ENCODE data around the gene IL21R.

The IL21R gene

GRCh38 chr16:27465483-27465879, 63.5 kb downstream of the IL21R start:
- DNase-seq, result no peak

- DNase-seq, result no peak
Measured at GRCh38 chr16:27468941-27469531, 67.1 kb downstream of the IL21R start.

- DNase-seq, result no peak
Measured at GRCh38 chr16:27470567-27471431, 68.8 kb downstream of the IL21R start.

- DNase-seq, result no peak
Measured at GRCh38 chr16:27471661-27472060, 69.7 kb downstream of the IL21R start.

- DNase-seq, result no peak
Measured at GRCh38 chr16:27472091-27473020, 70.4 kb downstream of the IL21R start.

GRCh38 chr16:27473101-27473900, 71.3 kb downstream of the IL21R start:
- no peak for DNase-seq

GRCh38 chr16:27474041-27474440, 72.1 kb downstream of the IL21R start:
- no peak for DNase-seq

- no peak for DNase-seq
Measured at GRCh38 chr16:27474921-27475320, 72.9 kb downstream of the IL21R start.

- DNase-seq, result no peak
Measured at GRCh38 chr16:27475561-27475960, 73.6 kb downstream of the IL21R start.

GRCh38 chr16:27476240-27476639, 74.3 kb downstream of the IL21R start:
- DNase-seq, result no peak

GRCh38 chr16:27480761-27481160, 78.8 kb downstream of the IL21R start:
- DNase-seq, result no peak

- no peak for DNase-seq
Measured at GRCh38 chr16:27481282-27481934, 79.4 kb downstream of the IL21R start.

GRCh38 chr16:27482397-27483087, 80.6 kb downstream of the IL21R start:
- DNase-seq, result no peak

- no peak for DNase-seq
Measured at GRCh38 chr16:27483088-27483437, 81.1 kb downstream of the IL21R start.

- DNase-seq, result no peak
Measured at GRCh38 chr16:27483624-27484023, 81.7 kb downstream of the IL21R start.

GRCh38 chr16:27485126-27485525, 83.2 kb downstream of the IL21R start:
- DNase-seq, result no peak

- DNase-seq, result no peak
Measured at GRCh38 chr16:27485811-27486210, 83.8 kb downstream of the IL21R start.

- DNase-seq, result no peak
Measured at GRCh38 chr16:27486344-27486743, 84.4 kb downstream of the IL21R start.

- no peak for DNase-seq
Measured at GRCh38 chr16:27486760-27487159, 84.8 kb downstream of the IL21R start.

GRCh38 chr16:27489421-27489820, 87.4 kb downstream of the IL21R start:
- DNase-seq, result no peak

- no peak for DNase-seq
Measured at GRCh38 chr16:27489906-27490305, 87.9 kb downstream of the IL21R start.

Data from GOT3 (cell line).